Heart left ventricle (tissue), 16 donors: ENCODE data around the gene AMACR. TPM values are rescaled to one million over a fixed set of nuclear protein-coding genes. Genes with fewer than 3 reads are reported as not detected.
A peak's percentile ranks its signal among the peaks of the same experiment; 100 is the strongest.

Source experiments
- ATAC-seq, 4 donors: fragments of 200-7000 bp; cut with Tn5 transposase; one replicate each; pipeline ENCODE4 v1.9.1; 2020 to 2022; ENCODE audit warnings: moderate library complexity in 4 of 4, mild to moderate bottlenecking in 3 of 4, moderate number of reproducible peaks in 1 of 4
- DNase-seq, 5 donors: peaks; one replicate each; pipeline ENCODE4 v3.0.0-alpha.2; 2020
- H3K27ac ChIP-seq, 12 donors: fragments of 200-600 bp; sonication (generic) in 4 of 12; one replicate each; pipeline versions ENCODE4 v1.5.0 to v1.8.0; 2016 to 2022; ENCODE audit warnings: mild to moderate bottlenecking in 2 of 12
- H3K27me3 ChIP-seq, 9 donors: fragments of 200-600 bp; sonication (generic) in 2 of 9; one replicate each; pipeline versions ENCODE4 v1.5.1 to v1.8.0; 2016 to 2022; ENCODE audit warnings: mild to moderate bottlenecking in 3 of 9
- H3K36me3 ChIP-seq, 9 donors: fragments of 200-600 bp; sonication (generic) in 2 of 9; one replicate each; pipeline versions ENCODE4 v1.5.0 to v1.8.0; 2018 to 2022; ENCODE audit warnings: mild to moderate bottlenecking in 2 of 9
- H3K4me1 ChIP-seq, 12 donors: fragments of 200-600 bp; sonication (generic) in 4 of 12; one replicate each; pipeline versions ENCODE4 v1.5.0 to v1.8.0; 2016 to 2022; ENCODE audit warnings: mild to moderate bottlenecking in 3 of 12
- H3K4me3 ChIP-seq, 12 donors: fragments of 200-600 bp; sonication (generic) in 4 of 12; one replicate each; pipeline versions ENCODE4 v1.5.0 to v1.8.0; 2017 to 2022; ENCODE audit warnings: mild to moderate bottlenecking in 9 of 12, moderate library complexity in 4 of 12
- H3K9me3 ChIP-seq, 12 donors: fragments of 200-600 bp; sonication (generic) in 4 of 12; one replicate each; pipeline versions ENCODE4 v1.5.0 to v1.8.0; 2016 to 2022; ENCODE audit warnings: mild to moderate bottlenecking in 1 of 12
- POLR2A ChIP-seq, 2 donors: fragments of 450-650 bp; IDR thresholded peaks; one replicate each; pipeline ENCODE4 v1.6.1; 2017; ENCODE audit warnings: antibody characterized with exemption in 2 of 2, mild to moderate bottlenecking in 2 of 2, moderate library complexity in 2 of 2
- WGBS, 4 donors: extraction: QIAGEN DNeasy Blood & Tissue Kit in 2 of 4; methylation state at CpG; one replicate each; pipeline versions ENCODE4 v1.1.5 to v1.1.7; 2013 to 2018; 5-methylcytosine and 5-hydroxymethylcytosine counted together
- intact Hi-C, 10 donors: fragments of 100-400 bp; cut with DNase I; formaldehyde crosslinking; loops; one replicate each; pipeline versions ENCODE4 v1.11.1 to v1.14.2; 2022
- long read RNA-seq, 3 donors: library from polyadenylated mRNA; unstranded; transcript quantifications; one replicate each; pipeline ENCODE4 v2.0.0, GENCODE V29; 2020 to 2021
- polyA plus RNA-seq, 2 donors: library from polyadenylated mRNA; stranded (reverse); fragments of 200-250 nt; gene quantifications; one replicate each; pipeline ENCODE4 v1.2.3, GENCODE V29; 2013
- total RNA-seq, 9 donors: library from RNA; depleted of rRNA in 2 of 9; stranded (reverse); fragments of >200 nt in 2 of 9; fragmentation: NEBNext Ultra II Directional in 3 of 9; extraction: Animal tissue kit (Norgen Biotek cat#: 25700) in 3 of 9; gene quantifications; one replicate each; pipeline versions ENCODE4 v1.1.0 to v1.2.4, GENCODE V29; 2016 to 2023
- TF ChIP-seq, protein P1 (sequence below), 12 donors: fragments of 200-600 bp; sonication (generic) in 4 of 12; IDR thresholded peaks; one replicate each; pipeline versions ENCODE4 v1.5.0 to v1.8.0; 2018 to 2022; ENCODE audit warnings: antibody characterized with exemption in 12 of 12, mild to moderate bottlenecking in 5 of 12
- donor health status: ischemic (EF 13 %, LVEDD 7.1; RV severe dilation, severe dysfunction).
- donor health status: healthy with polysubstance abuse.
- donor health status: DM: no; HTN: yes; CAD: no.
- donor health status: DM: no; HTN: no; CAD: no.
- donor health status: ischemic (EF 25% LVEDD 6.9; RV normal size, moderate dysfunction).
- donor health status: ischemic (EF 25% LVEDD 5.7; RV mildly dilated, moderate dysfunction).
- donor health status: healthy.
- donor health status: DM: yes; HTN: yes; CAD: no.
- donor health status: ischemic (EF 35%, LVEDD 5.7; RV mildly dilated, moderate dysfunction).
- donor health status: nonischemic (EF 11% LVEDD 7.7; RV severe dilation, severe dysfunction).
- donor health status: DM: yes; HTN: yes; CAD: no.
- donor health status: PGD.
- donor health status: ischemic (EF 29% LVEDD 5.4; RV normal size, mild dysfunction).
- donor health status: nonischemic (EF 23%, LVEDD 6.1; RV moderate dilation, normal function).

The AMACR gene
- 10 to 100 TPM in 4 of 9 donors, 1 to 10 TPM in 5; 2.6 to 17.5 (median 8.4) TPM for total RNA-seq
- 1 to 10 TPM; 3.3 to 4.6 TPM for polyA plus RNA-seq
- long read RNA-seq, donor 1, full-length matches to known transcripts: 32 of 34 reads
- long read RNA-seq, donor 1, partial matches to known transcripts: 0 of 34 reads
- long read RNA-seq, donor 1, other reads (novel, unspliced or antisense): 2 of 34 reads
- long read RNA-seq, donor 2, full-length matches to known transcripts: 29 of 30 reads
- long read RNA-seq, donor 2, partial matches to known transcripts: 0 of 30 reads
- long read RNA-seq, donor 2, other reads (novel, unspliced or antisense): 1 of 30 reads
- long read RNA-seq, donor 3, full-length matches to known transcripts: 5 of 6 reads
- long read RNA-seq, donor 3, partial matches to known transcripts: 0 of 6 reads
- long read RNA-seq, donor 3, other reads (novel, unspliced or antisense): 1 of 6 reads

DNA sequence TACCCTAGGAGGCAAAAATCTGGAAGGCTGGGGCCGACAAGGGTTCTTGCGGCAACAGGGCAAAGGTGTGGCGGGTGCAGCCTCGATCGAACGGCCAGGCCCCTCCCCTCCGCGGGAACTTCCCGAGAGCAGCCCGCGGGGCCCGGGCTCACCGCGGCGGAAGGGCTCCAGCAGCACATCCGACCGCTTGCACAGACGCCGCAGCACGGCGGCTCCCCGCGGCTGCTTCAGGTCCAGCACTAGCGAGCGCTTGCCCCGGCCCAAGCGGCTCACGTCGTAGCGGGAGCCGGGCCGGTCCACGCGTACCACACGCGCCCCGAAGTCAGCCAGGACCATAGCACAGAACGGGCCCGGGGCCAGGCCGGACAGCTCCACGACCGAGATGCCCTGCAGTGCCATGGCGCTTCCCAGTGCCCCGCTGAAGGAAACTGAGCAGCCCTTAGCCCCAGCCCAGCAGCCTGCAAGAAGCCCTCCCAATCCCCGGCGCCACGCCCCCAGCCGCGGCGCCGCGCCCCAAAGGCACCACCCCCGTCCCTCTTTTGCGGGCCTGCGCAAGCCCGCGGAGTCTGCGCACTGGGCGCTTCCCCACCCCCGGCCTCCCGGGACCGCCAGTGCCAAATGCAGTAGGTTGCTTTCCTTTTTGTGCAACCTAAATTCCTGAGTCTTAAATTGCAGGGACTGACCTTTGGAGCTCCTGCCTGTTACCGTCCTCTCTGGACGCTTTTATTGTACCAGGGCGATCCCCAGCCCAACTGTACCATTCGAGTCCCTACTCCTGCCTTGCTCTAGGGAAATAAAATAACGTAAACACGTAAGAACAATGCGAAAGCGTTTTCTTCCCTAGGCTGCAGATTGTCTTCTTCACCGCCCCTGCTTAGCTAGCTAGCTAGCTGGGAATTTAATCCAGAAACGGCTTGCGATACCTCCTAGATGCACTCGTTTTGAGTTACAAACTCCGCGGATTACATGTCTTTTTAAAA lies at the start of gene AMACR:
Gene AMACR, minus strand, starts transcription at position 430 of the 980 bp plus-strand sequence. Its CDS starts 31 bp downstream, at position 399.
- WGBS, 4 donors: 0 to 2% (median 1%) methylated on average over 40 to 76 of the region's 76 CpGs
- Histone ChIP-seq H3K27me3 (no peaks in the 10 kb centered on the region), H3K27ac (peak within 1 kb of the TSS; percentile 71 to 98 (median 94)), H3K9me3 (no peaks in the 10 kb centered on the region), H3K4me1 (peaks cover 0 to 24% (median 14%) of the 10 kb centered on the region in 12 donors), H3K36me3 (peaks cover 0 to 28% (median 24%) of the 10 kb centered on the region in 9 donors), H3K4me3 (peak within 1 kb of the TSS; percentile 62 to 93 (median 72))
- TF ChIP-seq, protein P1, sequence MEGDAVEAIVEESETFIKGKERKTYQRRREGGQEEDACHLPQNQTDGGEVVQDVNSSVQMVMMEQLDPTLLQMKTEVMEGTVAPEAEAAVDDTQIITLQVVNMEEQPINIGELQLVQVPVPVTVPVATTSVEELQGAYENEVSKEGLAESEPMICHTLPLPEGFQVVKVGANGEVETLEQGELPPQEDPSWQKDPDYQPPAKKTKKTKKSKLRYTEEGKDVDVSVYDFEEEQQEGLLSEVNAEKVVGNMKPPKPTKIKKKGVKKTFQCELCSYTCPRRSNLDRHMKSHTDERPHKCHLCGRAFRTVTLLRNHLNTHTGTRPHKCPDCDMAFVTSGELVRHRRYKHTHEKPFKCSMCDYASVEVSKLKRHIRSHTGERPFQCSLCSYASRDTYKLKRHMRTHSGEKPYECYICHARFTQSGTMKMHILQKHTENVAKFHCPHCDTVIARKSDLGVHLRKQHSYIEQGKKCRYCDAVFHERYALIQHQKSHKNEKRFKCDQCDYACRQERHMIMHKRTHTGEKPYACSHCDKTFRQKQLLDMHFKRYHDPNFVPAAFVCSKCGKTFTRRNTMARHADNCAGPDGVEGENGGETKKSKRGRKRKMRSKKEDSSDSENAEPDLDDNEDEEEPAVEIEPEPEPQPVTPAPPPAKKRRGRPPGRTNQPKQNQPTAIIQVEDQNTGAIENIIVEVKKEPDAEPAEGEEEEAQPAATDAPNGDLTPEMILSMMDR (IDR thresholded peaks at IDR 0.05): peak in 2 of 12 donors; percentile 28 to 33
- TF ChIP-seq POLR2A (IDR thresholded peaks at IDR 0.05): peak in 1 of 2 donors; percentile 95
- peak; percentile 93 to 97 (median 94) for DNase-seq
- intact Hi-C loops: loop anchor here in 2 of 10 donors (5.0 to 10.0 kb wide), 2 partner anchors 907 to 909 kb away; partner anchors contain the start of genes BRIX1 (in 2 of the 2) and RAD1 (in 2 of the 2)
- ATAC-seq: peak; percentile 93 to 99 (median 98)

DNA sequence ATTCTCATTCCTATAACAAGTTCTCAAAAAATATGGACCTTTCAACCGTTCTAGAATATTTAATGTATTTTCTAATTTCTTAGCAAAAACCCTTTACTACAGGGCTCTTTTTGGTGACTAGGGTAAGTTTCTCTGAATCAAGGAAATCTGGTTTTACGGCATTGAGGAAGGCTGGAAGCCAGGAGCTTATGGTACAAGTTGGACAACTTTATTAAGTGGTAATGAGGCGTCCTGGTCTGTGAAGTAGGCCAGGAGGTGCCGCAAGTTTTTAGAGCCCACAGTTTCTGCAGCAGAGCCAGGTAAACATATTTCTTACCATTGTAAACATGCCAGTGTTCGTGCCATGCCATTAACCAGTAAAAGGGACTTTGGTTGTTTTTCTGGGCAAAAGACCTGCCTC lies 49.7 kb upstream of the AMACR start:
- no peak overlapping the region for H3K4me3 ChIP-seq
- ATAC-seq: no peak
- H3K27me3 ChIP-seq: no peaks in the 10 kb centered on the region
- H3K4me1 ChIP-seq: peaks cover 0 to 18% (median 4%) of the 10 kb centered on the region in 12 donors
- no peaks in the 10 kb centered on the region for H3K9me3 ChIP-seq
- H3K36me3 ChIP-seq: no peaks in the 10 kb centered on the region
- DNase-seq: no peak
- H3K27ac ChIP-seq: no peak overlapping the region
- intact Hi-C loops: no loop called here
- 98 to 100% (median 99%) methylated on average over 5 of the region's 5 CpGs for WGBS, 4 donors
- TF ChIP-seq, protein P1 (IDR thresholded peaks at IDR 0.05): no peak
- no peak for TF ChIP-seq POLR2A (IDR thresholded peaks at IDR 0.05)

DNA sequence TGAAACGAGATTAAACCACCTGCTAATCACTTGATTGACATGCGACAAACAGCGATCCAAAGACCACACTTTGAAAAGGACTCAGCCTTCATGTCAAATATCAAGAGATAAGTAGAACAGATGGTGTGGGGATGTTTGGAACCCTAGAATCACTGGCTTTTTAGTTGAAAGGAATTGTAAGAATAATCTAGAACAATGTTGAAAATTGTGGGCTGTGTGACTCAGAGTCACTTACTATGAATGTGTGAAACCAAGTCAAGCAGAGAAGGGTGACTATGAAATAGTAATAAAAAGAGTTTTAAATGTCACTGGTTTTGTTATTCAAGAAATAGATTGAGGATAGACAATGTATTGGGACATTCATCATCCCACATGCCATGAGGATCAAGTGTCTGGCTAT lies 49.3 kb upstream of the AMACR start:
- Histone ChIP-seq H3K4me1 (peaks cover 0 to 22% (median 6%) of the 10 kb centered on the region in 12 donors), H3K4me3 (no peak overlapping the region), H3K27me3 (no peaks in the 10 kb centered on the region), H3K27ac (no peak overlapping the region), H3K9me3 (no peaks in the 10 kb centered on the region), H3K36me3 (no peaks in the 10 kb centered on the region)
- no peak for ATAC-seq
- 93 to 98% (median 96%) methylated on average over 3 of the region's 3 CpGs for WGBS, 4 donors
- intact Hi-C loops: no loop called here
- no peak for DNase-seq
- TF ChIP-seq POLR2A (IDR thresholded peaks at IDR 0.05): no peak
- TF ChIP-seq, protein P1 (IDR thresholded peaks at IDR 0.05): no peak
